GM10266 (cell line): ENCODE data around the gene IBSP.

Experiments
- DNase-seq: peaks from one replicate; pipeline ENCODE4 v3.0.0; 2012; ENCODE audit errors: extremely low spot score
- CTCF ChIP-seq: IDR thresholded peaks from 2 replicates; pipeline ENCODE4 v1.5.1; 2012; ENCODE audit warnings: mild to moderate bottlenecking, low read depth; ENCODE audit not compliant: control insufficient read depth, insufficient read depth; ENCODE audit errors: missing control alignments

The IBSP gene

DNA sequence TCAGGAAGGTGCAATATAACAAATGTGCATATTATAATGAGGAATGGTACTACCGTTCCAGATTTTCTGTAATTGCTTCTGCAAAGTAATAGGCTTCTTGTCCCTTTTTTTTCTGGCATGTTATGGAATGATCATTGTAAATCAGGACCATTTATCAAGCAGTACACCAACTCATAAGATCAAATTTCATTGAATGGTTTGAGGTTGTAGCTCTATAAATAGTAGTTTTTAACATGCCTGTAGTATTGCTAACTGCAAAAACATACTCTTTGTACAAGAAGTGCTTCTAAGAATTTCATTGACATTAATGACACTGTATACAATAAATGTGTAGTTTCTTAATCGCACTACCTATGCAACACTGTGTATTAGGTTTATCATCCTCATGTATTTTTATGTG, 12.6 kb downstream of the IBSP start:
- no peak for TF ChIP-seq CTCF
- DNase-seq = no peak

- DNase-seq = no peak
- TF ChIP-seq CTCF = no peak
These were observed 20.0 kb downstream of the IBSP start for GRCh38 chr4:87819281-87819919.

- TF ChIP-seq CTCF = no peak
- DNase-seq = no peak
These were observed 23.8 kb downstream of the IBSP start for GRCh38 chr4:87823200-87823599.

GRCh38 chr4:87823724-87824123, 24.4 kb downstream of the IBSP start:
- TF ChIP-seq CTCF = no peak
- no peak for DNase-seq

DNA sequence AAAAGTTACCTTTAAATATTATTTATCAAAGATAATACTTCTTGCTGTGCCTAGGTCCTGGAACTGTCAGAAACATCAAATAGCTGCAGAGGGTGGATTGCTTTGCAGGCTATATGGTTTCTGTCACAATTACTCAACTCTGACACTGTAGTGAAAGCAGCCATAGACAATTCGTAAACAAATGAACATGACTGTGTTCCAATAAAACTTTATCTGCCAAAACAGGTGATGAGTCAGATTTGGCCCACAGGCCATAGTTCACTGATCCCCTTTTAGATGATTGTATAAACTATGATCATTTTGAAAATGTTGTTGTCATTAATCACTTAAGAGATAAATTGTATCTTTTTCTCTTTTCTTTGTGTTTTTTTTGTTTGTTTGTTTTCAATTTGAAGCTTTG, 25.0 kb downstream of the IBSP start:
- no peak for DNase-seq
- no peak for TF ChIP-seq CTCF

GRCh38 chr4:87832669-87833068, 33.3 kb downstream of the IBSP start, which contains the start of gene MEPE:
MEPE (plus strand) TSS chr4:87832969; CDS start chr4:87834715, 1,746 bp downstream.
- no peak for TF ChIP-seq CTCF
- DNase-seq = no peak

DNA sequence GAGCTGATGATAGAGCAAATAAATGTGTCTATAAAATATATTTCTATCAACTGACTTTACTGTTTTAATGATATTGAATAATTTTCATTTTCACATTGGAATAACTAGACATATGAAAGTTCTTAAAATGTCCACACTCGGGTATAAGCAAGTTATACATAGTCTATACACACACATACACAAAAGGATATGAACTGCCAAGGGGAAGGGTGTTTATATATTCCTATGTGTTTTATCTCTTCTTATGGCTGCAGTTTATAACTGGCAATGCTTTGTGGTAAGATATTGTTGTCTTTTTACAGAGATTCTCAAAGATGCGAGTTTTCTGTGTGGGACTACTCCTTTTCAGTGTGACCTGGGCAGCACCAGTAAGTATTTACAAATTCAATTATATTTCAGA, 35.0 kb downstream of the IBSP start:
- no peak for TF ChIP-seq CTCF
- DNase-seq = no peak
